HG03064 (cell line): ENCODE data around the gene RASAL1.
A peak's percentile ranks its signal among the peaks of the same experiment; 100 is the strongest.

Experiments used
- ATAC-seq: cut with Tn5 transposase; IDR thresholded peaks from one replicate; pipeline ENCODE4 v1.9.1; 2021; ENCODE audit warnings: low read depth; ENCODE audit not compliant: unreplicated experiment

The RASAL1 gene

DNA sequence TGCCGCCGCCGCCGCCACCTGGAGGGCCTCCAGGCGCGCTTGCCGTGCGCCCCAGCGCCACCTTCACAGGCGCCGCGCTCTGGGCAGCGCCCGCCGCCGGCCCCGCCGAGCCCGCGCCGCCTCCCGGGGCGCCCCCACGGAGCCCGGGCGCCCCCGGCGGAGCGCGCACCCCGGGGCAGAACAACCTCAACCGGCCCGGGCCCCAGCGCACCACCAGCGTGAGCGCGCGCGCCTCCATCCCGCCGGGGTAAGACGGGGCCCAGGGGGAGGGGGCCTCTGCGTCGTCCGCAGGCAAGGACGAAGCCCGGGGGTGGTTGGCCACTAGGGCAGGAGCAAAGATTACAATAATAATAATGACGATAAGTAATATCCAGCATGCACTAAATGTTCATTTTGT lies 57.7 kb downstream of the RASAL1 start:
- ATAC-seq, result no peak

DNA sequence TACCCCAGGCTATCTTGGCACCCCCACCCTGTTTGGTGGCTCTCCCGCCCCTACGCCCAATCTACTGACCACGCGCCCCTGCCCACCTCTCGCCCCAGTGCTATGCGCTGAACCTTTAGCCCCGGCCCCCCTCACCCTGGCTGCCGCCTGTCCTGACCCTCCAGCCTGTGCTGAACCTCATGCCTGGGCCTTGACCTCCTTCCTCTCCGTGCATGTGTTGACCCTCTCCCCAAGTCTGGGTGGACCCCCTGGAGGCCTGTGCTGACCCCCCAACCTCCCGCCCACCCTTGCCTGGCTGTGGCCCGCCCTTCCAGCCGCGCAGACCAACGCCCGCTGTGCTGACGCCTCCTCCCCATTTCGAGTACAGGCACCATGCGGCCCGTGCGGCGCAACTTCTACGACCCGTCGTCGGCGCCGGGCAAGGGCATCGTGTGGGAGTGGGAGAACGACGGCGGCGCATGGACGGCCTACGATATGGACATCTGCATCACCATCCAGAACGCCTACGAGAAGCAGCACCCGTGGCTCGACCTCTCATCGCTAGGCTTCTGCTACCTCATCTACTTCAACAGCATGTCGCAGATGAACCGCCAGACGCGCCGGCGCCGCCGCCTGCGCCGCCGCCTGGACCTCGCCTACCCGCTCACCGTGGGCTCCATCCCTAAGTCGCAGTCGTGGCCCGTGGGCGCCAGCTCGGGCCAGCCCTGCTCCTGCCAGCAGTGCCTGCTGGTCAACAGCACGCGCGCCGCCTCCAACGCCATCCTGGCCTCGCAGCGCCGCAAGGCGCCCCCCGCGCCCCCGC lies 58.3 kb downstream of the RASAL1 start:
- no peak for ATAC-seq

DNA sequence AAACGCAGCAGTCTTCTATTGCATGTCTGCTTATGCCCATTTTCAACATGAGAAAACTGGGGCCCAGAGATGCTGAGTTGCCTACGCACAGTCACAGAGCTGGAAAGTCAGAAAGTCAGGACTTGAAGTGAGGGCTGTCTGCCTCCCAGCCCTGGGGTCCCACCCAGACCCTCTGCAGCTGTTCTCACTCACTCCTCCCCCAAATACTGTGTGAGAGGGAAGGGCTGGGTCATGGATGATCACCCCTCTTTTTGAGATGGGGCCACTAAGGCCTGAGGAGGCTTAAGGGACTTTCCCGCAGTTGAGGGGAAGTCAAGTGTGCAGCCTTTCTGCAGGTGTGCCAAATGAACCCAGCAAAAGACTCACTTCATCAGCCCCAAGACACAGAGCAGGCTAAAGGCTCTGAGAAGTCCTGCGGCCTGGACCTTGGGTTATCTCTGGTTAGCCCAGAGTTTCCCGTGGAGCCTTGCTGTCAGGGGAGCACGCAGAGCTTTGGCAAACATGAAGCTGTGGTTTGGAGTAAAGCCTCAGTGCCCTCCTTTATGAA lies 60.4 kb downstream of the RASAL1 start:
- peak; percentile 83 for ATAC-seq

DNA sequence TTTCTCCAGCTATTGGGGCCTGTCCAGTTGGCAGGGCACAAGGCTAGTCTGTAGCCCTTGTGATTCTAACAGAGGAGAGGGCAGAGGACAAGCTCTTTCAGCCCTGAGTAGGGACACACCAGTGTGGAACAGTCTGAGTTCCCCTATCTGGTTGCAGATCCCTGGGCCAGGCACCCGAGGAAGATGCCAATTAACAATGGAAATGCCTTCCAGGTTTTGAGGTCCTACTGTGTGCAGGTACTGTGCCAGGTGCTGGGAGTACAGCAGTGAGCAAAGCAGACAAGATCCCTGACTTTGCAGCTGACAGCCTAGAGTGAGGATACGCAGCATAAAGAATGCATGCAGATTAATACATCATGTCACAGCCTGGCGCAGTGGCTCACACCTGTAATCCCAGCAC lies 62.0 kb downstream of the RASAL1 start:
- no peak for ATAC-seq

DNA sequence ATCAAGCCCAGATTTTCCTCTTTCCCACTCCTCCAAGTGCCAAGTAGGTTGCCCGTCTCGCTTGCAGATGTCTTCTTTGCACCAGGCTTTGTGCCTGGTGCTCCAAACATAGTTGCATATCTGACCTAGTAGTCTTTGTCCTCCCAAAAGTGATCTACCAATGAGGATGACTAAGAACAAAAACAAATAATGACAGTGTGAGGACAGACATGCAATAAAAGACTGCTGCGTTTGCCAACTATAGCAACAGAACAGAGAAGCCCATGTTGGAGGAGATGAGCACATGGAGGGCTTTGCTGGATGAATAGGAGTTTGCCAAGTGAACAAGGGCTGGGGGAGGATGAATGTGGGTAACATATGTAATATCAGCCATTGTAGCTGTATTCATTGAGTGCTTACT lies 63.4 kb downstream of the RASAL1 start:
- no peak for ATAC-seq

GRCh38 chr12:113071135-113072112 lies 64.1 kb downstream of the RASAL1 start:
- ATAC-seq, result no peak

DNA sequence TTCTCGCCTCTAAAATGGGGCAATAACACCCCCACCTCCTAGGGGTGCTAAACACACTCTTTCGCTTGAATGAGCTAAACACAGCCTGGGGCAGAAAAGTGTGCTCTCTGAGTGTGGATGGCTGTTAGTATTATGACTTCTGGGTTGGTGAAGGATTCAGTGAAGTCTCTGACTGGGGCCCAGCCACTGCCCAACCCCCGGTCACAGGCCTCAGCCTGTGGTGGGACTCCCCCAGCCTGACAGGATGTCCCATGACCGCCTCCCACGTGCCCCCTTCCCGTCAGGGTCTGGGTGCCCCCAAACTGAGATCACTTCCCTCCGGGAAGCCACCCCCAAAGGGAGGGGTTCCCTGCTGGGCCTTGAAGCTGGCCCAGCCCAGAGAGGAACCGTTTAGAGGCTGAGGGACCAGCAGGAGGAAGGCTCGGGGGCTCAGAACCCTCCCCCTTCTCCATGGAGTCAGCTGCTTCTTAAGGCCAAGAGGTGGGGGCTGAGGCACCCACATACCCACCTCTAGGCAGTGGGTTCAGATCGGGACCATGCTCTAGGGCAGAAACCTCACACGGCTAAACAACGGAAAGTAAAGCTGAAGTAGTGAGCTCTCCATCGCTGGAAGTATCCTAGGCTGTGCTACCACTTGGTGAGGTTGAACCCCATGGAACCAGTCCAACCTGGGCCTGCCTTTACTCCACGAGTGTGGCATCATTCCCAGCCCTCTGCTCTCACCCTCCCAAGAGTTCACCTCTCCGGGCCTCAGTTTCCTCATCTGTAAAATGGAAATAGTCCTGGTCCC lies 65.2 kb downstream of the RASAL1 start:
- ATAC-seq, result no peak

DNA sequence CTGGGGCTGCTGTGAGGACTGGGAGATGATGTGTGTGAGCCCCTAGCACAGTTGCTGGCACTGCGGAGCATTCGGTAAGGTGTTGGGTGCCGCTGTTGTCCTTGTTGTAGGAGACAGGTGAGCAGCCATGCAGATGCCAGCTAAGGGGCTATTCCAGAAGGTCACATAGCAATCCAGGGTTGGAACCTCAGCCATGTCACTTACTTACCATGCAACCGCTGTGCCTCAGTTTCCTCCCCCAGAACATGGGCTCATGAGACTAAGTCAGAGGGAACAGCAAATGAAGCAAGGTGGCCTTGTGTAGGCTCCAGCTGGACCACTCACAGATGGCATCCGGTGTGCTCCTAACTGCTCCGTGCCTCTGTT lies 65.8 kb downstream of the RASAL1 start:
- no peak for ATAC-seq

DNA sequence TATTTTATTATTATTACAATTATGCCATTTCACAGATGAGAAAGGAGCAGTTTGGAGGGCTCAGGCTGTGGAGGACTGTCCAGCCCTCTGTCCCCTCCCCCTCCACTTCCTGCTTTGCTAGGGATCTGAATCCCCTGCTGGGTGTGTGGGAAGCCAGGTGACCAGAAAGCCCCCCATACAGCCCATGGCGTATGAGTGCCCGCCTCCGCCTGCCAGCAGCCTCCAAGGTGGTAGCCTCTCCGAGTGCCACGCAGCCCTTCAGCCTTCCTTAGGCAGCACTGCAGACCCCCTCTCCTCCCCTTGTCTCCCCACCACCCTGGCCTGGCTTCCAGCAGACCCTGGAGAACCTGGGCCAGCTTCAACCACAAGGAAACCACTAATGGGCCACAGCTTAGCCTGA lies 66.4 kb downstream of the RASAL1 start:
- no peak for ATAC-seq

- no peak for ATAC-seq
Observed at GRCh38 chr12:113067987-113068935, 67.3 kb downstream of the RASAL1 start.

- ATAC-seq, result no peak
Observed at GRCh38 chr12:113066813-113067400, 68.7 kb downstream of the RASAL1 start.

DNA sequence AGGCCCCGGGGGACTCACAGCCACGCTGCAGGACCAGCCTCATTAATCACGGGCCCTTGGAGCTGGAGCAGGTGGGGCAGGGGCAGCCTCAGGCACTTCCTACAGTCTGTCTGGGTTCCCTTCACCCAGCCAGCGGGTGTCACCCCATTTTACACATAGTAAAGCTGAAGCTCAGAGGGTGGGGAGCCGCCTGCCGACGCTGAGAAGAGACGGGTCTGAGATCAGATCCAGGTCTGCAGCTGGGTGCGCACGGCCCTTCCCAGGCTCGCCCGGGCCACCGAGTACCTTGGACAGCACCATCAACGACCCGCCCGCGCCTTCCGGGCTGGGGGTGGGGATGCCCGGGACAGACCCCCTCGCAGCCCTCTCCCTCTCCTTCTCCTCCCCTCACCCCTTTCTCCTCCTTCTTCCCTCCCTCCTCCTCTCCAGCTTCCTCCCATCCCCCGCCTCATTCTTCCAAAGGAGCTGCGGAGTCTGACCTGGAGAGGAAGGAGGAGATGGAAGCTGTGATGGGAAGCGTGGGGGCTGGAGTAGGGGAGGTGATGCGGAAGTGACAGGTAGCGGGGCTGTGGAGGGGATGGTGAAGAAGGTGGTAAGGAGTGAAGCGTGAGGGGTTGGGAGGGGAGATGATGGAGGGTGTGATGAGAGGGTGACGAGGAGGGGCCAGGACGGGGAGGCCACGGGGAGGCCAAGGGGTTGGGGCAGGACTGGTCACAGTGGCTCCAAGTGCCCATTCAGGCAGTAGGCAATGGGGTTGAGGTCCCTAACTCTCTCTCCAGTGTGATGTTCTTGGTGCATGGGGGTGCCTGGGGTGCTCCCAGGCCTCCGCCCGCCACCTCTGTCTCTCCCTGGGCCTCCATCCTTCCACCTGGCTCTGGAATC lies 70.2 kb downstream of the RASAL1 start:
- no peak for ATAC-seq

GRCh38 chr12:113064395-113065125 lies 71.0 kb downstream of the RASAL1 start:
- no peak for ATAC-seq

GRCh38 chr12:113063396-113064350 lies 71.9 kb downstream of the RASAL1 start:
- ATAC-seq, result no peak

DNA sequence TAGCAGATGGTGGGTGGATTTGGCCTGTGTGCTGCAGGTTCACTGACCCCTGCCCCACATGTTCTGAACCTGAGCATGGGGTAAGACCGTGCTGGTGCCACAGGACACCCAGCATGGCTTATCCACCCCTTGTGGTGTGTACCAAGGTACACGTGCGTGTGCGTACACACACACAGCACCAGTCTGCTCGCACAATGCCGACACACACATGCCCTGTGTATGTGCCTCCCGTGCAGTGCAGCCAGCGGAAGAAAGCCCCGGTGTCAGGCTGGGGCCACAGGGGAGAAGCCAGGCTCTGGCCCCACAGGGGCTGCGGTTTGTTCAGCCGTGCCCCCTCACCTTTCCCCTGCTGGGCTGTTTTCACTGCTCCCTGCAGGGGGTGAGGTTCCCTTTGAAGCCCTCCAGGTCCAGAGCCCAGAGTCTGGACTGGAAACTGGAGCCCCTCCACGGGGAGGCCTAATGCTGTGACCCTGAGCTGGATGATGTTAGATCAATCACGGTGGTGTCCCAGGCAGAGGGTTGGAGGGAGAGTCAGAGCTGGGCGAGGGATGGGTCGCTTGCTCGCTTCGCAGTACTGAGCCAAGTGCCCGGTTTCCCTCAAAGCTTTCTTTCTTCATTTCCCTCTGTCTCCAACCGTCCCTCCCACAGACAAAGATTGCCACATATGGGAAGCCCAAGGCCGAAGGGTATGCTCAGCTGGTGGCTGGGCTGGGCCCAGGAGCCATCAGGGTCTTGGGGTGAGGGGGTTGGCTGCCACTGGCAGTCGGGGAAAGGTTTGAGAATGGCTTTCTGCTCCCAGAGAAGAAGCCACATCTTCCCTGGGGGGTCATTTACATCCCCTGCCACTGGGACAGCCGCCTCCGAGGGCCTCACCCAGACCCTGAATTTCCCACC lies 72.8 kb downstream of the RASAL1 start:
- ATAC-seq, result no peak
